Measurements from ENCODE around the gene GRIN2A. TPM values are rescaled to one million over a fixed set of nuclear protein-coding genes. Genes with fewer than 3 reads are reported as not detected.

The GRIN2A gene
- total RNA-seq, 1 donor from 2014 or later = not detected

DNA sequence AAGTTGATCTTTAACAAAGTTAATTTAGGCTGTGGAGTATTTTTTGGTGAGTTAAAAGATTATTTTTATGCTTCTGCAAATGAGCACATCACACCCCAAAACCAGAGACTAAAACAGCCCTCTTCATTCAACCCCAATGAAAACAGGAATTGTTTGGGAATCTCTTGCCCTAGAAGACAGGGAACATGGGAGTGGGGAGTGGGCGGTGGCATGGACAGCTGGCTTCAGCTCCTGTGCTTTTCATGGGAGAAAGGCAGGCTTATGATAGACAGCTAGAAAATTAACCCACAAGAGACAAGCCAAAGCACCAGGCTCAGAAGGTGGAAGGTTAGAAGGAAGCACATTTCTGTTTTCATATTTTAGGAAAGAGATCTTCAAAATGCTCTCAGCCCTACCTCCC, 19.2 kb downstream of the GRIN2A start:
- no peak for DNase-seq (ENCODE audit: low read depth)
- TF ChIP-seq, protein P1, sequence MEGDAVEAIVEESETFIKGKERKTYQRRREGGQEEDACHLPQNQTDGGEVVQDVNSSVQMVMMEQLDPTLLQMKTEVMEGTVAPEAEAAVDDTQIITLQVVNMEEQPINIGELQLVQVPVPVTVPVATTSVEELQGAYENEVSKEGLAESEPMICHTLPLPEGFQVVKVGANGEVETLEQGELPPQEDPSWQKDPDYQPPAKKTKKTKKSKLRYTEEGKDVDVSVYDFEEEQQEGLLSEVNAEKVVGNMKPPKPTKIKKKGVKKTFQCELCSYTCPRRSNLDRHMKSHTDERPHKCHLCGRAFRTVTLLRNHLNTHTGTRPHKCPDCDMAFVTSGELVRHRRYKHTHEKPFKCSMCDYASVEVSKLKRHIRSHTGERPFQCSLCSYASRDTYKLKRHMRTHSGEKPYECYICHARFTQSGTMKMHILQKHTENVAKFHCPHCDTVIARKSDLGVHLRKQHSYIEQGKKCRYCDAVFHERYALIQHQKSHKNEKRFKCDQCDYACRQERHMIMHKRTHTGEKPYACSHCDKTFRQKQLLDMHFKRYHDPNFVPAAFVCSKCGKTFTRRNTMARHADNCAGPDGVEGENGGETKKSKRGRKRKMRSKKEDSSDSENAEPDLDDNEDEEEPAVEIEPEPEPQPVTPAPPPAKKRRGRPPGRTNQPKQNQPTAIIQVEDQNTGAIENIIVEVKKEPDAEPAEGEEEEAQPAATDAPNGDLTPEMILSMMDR (conservative IDR thresholded peaks at IDR 0.05; ENCODE audit: low read depth, low read length) = no peak
- H3K4me3 ChIP-seq (ENCODE audit: low read depth, low read length) = no peak overlapping the region

DNA sequence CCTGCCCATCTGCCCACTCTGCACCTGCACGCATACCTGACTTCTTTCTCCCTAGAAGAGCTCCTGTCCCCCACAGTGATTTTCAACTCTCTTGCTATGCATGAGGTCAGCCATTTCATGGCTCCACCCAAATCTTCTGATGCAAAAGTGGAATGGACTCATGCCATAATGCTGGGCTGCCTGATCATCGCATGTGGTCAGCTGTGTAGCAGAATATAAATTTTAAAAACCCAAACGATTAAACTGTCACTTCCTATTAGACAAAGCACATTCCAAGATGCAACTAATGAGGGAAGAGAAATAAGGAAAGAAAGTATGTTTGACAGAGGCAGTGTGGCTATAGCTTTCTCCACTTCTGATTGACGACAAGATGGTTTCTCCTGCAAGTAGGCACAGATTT, 26.1 kb downstream of the GRIN2A start:
- TF ChIP-seq, protein P1 (conservative IDR thresholded peaks at IDR 0.05; ENCODE audit: low read depth, low read length) = no peak
- no peak for DNase-seq (ENCODE audit: low read depth)
- H3K4me3 ChIP-seq (ENCODE audit: low read depth, low read length) = no peak overlapping the region

DNA sequence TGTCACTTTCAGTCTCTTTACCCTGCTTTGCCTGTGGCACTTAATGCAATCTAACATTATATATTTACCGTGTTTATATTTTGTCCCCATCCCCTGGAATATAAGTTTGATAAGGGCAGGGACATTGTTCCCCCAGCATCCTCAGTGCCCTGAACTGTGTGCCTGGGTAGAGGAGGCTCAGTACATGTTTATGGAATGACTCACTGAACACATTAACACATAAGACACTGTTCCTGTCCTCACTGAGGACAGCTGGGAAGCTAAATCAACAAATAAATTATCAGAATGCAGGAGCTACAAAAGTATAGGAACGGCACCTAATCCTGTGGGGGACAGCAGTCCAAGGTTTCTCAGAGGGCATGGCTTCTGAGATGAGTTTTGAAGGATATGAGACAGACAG, 27.8 kb downstream of the GRIN2A start:
- TF ChIP-seq, protein P1 (conservative IDR thresholded peaks at IDR 0.05; ENCODE audit: low read depth, low read length) = no peak
- DNase-seq (ENCODE audit: low read depth) = no peak

DNA sequence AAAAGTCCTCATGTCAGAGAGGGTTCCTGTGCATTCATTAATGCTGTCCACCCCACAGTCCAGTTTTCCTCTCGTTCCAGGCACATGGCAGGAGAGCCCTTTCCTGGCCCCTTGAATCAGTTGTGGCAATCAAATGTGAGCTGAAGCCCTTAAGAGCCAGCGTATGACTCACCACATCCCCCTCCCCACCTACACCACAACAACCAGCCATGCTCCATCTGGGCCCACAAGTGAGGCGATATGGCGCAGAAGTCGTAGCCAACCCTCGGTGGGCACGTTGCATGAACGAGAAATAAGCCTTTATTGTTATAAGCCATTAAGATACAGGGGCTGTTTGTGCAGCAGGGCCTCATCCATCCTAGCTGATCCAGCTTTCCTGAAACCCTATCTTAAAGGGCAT, 28.2 kb downstream of the GRIN2A start:
- no peak overlapping the region for H3K4me3 ChIP-seq (ENCODE audit: low read depth, low read length)
- DNase-seq (ENCODE audit: low read depth) = no peak
- TF ChIP-seq, protein P1 (conservative IDR thresholded peaks at IDR 0.05; ENCODE audit: low read depth, low read length) = no peak

More for the DNA sequence above, 27.8 kb downstream of the GRIN2A start:
- no peak overlapping the region for H3K4me3 ChIP-seq (ENCODE audit: low read depth, low read length)

DNA sequence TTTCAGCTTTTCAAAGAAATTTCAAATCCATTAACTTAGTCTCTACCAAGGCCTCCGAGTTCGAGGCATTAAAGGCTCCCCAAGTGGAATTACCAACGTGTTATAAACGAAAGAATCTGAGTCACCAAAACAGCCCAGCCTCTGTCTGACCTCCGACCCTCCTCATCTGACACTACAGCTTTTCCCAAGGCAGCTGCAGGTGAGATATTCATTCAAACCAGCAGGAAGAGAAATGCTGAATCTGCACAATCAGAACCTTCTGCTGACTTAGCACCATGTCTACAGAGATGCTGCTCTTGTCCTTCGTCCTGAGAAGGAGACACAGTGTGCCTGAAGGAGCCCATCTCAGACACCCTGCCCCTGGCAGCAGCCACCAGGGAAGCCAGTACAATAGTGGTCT, 30.5 kb downstream of the GRIN2A start:
- TF ChIP-seq, protein P1 (conservative IDR thresholded peaks at IDR 0.05; ENCODE audit: low read depth, low read length) = no peak
- H3K4me3 ChIP-seq (ENCODE audit: low read depth, low read length) = no peak overlapping the region
- no peak for DNase-seq (ENCODE audit: low read depth)

DNA sequence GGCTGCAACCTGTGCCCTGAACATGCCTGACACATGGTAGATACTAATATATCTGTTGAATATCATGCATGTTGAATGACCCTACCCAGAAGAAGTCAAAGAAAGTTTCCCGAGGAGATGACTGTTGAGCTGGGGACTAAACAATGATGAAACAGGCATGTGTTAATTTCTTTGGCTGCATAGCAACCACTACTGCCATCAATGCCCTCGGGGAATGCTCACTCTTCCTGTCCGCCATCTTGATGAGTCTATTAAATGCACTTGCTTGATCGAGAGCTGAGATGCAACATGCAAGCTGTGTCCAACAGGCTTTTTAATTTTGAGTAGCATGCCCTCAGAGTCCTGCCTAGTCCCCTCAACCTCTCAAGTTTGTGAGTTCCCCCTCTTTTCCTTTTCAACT, 31.3 kb downstream of the GRIN2A start:
- DNase-seq (ENCODE audit: low read depth) = no peak
- H3K4me3 ChIP-seq (ENCODE audit: low read depth, low read length) = no peak overlapping the region
- TF ChIP-seq, protein P1 (conservative IDR thresholded peaks at IDR 0.05; ENCODE audit: low read depth, low read length) = no peak

DNA sequence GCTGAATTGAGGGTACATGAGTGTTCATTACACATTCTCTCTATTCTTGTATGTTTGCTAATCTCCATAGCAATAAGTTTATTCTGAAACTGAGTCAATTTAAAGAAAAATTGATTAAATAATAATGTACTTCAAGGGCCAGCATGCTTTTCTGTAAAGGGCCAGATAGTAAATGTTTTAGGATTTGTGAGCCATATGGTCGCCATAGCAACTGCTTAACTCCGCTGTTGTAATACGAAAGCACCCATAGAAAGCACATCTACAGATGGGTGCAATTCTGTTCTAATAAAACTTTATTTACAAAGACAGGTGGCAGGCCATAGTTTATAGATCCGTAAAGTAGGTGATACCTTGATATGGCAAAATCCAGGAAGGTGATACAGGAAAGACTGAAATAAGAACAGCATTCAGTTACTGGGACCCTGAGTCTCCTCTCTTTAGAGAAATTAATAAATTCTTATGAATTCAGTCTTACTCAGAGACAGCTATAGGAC, 36.6 kb downstream of the GRIN2A start:
- H3K4me3 ChIP-seq (ENCODE audit: low read depth, low read length) = no peak overlapping the region
- no peak for DNase-seq (ENCODE audit: low read depth)
- TF ChIP-seq, protein P1 (conservative IDR thresholded peaks at IDR 0.05; ENCODE audit: low read depth, low read length) = no peak
